Lower leg skin (tissue), 3 donors: ENCODE data around the gene VSIR.

ENCODE experiments used
- CTCF ChIP-seq, 3 donors: fragments of 450-650 bp; IDR thresholded peaks; one replicate each; pipeline ENCODE4 v1.5.1; 2016; ENCODE audit warnings: antibody characterized with exemption in 3 of 3, mild to moderate bottlenecking in 3 of 3, moderate library complexity in 2 of 3
- POLR2A ChIP-seq, 2 donors: fragments of 450-650 bp; IDR thresholded peaks; one replicate each; pipeline ENCODE4 v1.6.1; 2016 to 2017; ENCODE audit warnings: antibody characterized with exemption in 2 of 2, mild to moderate bottlenecking in 1 of 2, moderate library complexity in 1 of 2

- TF ChIP-seq CTCF (IDR thresholded peaks at IDR 0.05) = no peak
- no peak for TF ChIP-seq POLR2A (IDR thresholded peaks at IDR 0.05)
Measured at GRCh38 chr10:71771204-71771603, 2.1 kb downstream of the VSIR start.
